IMR-90 (cell line): ENCODE data around the gene NUMA1. TPM values are rescaled to one million over a fixed set of nuclear protein-coding genes. Genes with fewer than 3 reads are reported as not detected.

ENCODE experiments used
- ATAC-seq: fragments of 200-7000 bp; cut with Tn5 transposase; 2 replicates; pipeline ENCODE4 v1.9.1; 2020; ENCODE audit warnings: low read depth, mild to moderate bottlenecking, moderate library complexity
- BruUV-seq: library from RNA; stranded (reverse); fragments of 400-500 nt; replicated peaks from 2 replicates; lab custom pipeline; 2021; lab: Mats Ljungman, UMichigan
- CTCF ChIA-PET: fragments of 300-600 bp; formaldehyde crosslinking; extraction: SDS; loops from one replicate; lab custom pipeline; 2021; ENCODE audit warnings: antibody characterized with exemption; lab: Yijun Ruan, JAX
- POLR2A ChIA-PET: fragments of 300-600 bp; sonication (Branson Sonifier 250); formaldehyde crosslinking; loops from one replicate; lab custom pipeline; 2022; ENCODE audit warnings: antibody characterized with exemption; ENCODE audit not compliant: unreplicated experiment; lab: Charles Lee
- DNase-seq: peaks from one replicate; pipeline ENCODE4 v3.0.0; 2013
- H2AFZ ChIP-seq: replicated peaks from 2 replicates; pipeline ENCODE3; 2013; ENCODE audit warnings: low read length, mild to moderate bottlenecking; ENCODE audit not compliant: poor library complexity
- H2AK5ac ChIP-seq: 2 replicates; pipeline ENCODE4 v1.6.1; 2013; ENCODE audit warnings: low read depth, low read length, inconsistent platforms
- H2AK9ac ChIP-seq: replicated peaks from 2 replicates; pipeline ENCODE3; 2013; ENCODE audit warnings: mild to moderate bottlenecking, low read depth, low read length, moderate library complexity; ENCODE audit not compliant: poor library complexity
- H2BK120ac ChIP-seq: 2 replicates; pipeline ENCODE4 v1.6.1; 2013; ENCODE audit warnings: low read depth, low read length, inconsistent platforms
- H2BK15ac ChIP-seq: 3 replicates; pipeline ENCODE4 v1.6.1; 2013; ENCODE audit warnings: low read depth, low read length, inconsistent platforms
- H2BK20ac ChIP-seq: 2 replicates; pipeline ENCODE4 v1.6.1; 2013; ENCODE audit warnings: low read depth, mild to moderate bottlenecking, inconsistent platforms, low read length, moderate library complexity
- H2BK5ac ChIP-seq: 2 replicates; pipeline ENCODE4 v1.6.1; 2013; ENCODE audit warnings: mild to moderate bottlenecking, low read depth, low read length, inconsistent platforms; ENCODE audit not compliant: poor library complexity, severe bottlenecking
- H3K14ac ChIP-seq: replicated peaks from 2 replicates; pipeline ENCODE4 v1.6.1; 2013; ENCODE audit warnings: low read depth, low read length, inconsistent platforms
- H3K18ac ChIP-seq: 2 replicates; pipeline ENCODE4 v1.6.1; 2013; ENCODE audit warnings: low read depth, low read length, control low read depth
- H3K23ac ChIP-seq: 2 replicates; pipeline ENCODE4 v1.6.1; 2013; ENCODE audit warnings: low read depth, low read length, inconsistent platforms
- H3K27ac ChIP-seq: 2 replicates; pipeline ENCODE4 v1.5.1; 2013; ENCODE audit warnings: mild to moderate bottlenecking, control low read depth, low read length; ENCODE audit not compliant: insufficient read depth
- H3K27me3 ChIP-seq: 2 replicates; pipeline ENCODE4 v1.6.1; 2013; ENCODE audit warnings: low read length; ENCODE audit not compliant: control insufficient read depth, insufficient read depth
- H3K36me3 ChIP-seq: 2 replicates; pipeline ENCODE4 v1.6.1; 2013; ENCODE audit warnings: low read length, mixed read lengths; ENCODE audit not compliant: control insufficient read depth, insufficient read depth
- H3K4ac ChIP-seq: 2 replicates; pipeline ENCODE4 v1.6.1; 2013; ENCODE audit warnings: low read depth, low read length, inconsistent platforms
- H3K4me1 ChIP-seq: 2 replicates; pipeline ENCODE4 v1.6.1; 2013; ENCODE audit warnings: low read length, mixed read lengths; ENCODE audit not compliant: control insufficient read depth, insufficient read depth
- H3K4me2 ChIP-seq: 2 replicates; pipeline ENCODE4 v1.6.1; 2013; ENCODE audit warnings: low read depth, mild to moderate bottlenecking, control low read depth, low read length, moderate library complexity
- H3K4me3 ChIP-seq: 2 replicates; pipeline ENCODE4 v1.5.1; 2013; ENCODE audit warnings: low read depth, mild to moderate bottlenecking, control low read depth, low read length, moderate library complexity; ENCODE audit not compliant: insufficient read depth
- H3K56ac ChIP-seq: 2 replicates; pipeline ENCODE4 v1.6.1; 2013; ENCODE audit warnings: low read length, inconsistent platforms; ENCODE audit not compliant: insufficient read depth; ENCODE audit errors: extremely low read depth
- H3K79me1 ChIP-seq, 2 experiments: 2 replicates each; pipeline ENCODE4 v1.6.1; 2013; ENCODE audit warnings: low read length in 2 of 2, inconsistent platforms in 1 of 2, low read depth in 1 of 2
- H3K9ac ChIP-seq: 2 replicates; pipeline ENCODE4 v1.6.1; 2013; ENCODE audit warnings: low read depth, low read length, control low read depth
- H3K9me1 ChIP-seq: 2 replicates; pipeline ENCODE4 v1.6.1; 2013; ENCODE audit warnings: low read length, inconsistent platforms; ENCODE audit not compliant: insufficient read depth
- H3K9me3 ChIP-seq: 2 replicates; pipeline ENCODE4 v1.6.1; 2013; ENCODE audit warnings: low read length; ENCODE audit not compliant: control insufficient read depth, insufficient read depth
- H4K20me1 ChIP-seq: 2 replicates; pipeline ENCODE4 v1.6.1; 2013; ENCODE audit warnings: low read length, inconsistent platforms; ENCODE audit not compliant: insufficient read depth
- H4K5ac ChIP-seq: 2 replicates; pipeline ENCODE4 v1.6.1; 2013; ENCODE audit warnings: mild to moderate bottlenecking, low read depth, low read length, control low read depth
- H4K8ac ChIP-seq, 2 experiments: 2 replicates each; pipeline ENCODE4 v1.6.1; 2013; ENCODE audit warnings: low read depth in 2 of 2, low read length in 2 of 2, control low read depth in 1 of 2, inconsistent platforms in 1 of 2
- H4K91ac ChIP-seq: 2 replicates; pipeline ENCODE4 v1.6.1; 2013; ENCODE audit warnings: low read depth, low read length, inconsistent platforms; ENCODE audit not compliant: insufficient read depth
- CTCF ChIP-seq: conservative IDR thresholded peaks from 2 replicates; pipeline ENCODE4 v1.5.1; 2012; ENCODE audit warnings: mild to moderate bottlenecking, low read depth, low read length, improper control_type of control experiment
- POLR2A ChIP-seq: IDR thresholded peaks from 2 replicates; pipeline ENCODE4 v1.6.1; 2012; ENCODE audit warnings: mild to moderate bottlenecking, low read depth, low read length
- RAD21 ChIP-seq: IDR thresholded peaks from 2 replicates; pipeline ENCODE4 v1.6.1; 2012; ENCODE audit warnings: low read length, improper control_type of control experiment
- RFX5 ChIP-seq: IDR thresholded peaks from 2 replicates; pipeline ENCODE4 v1.8.0; 2012; ENCODE audit warnings: low read depth, mild to moderate bottlenecking, low read length, moderate library complexity
- SMC3 ChIP-seq: fragments of 150-350 bp; IDR thresholded peaks from 2 replicates; pipeline ENCODE4 v1.6.1; 2016; ENCODE audit warnings: low read depth, mild to moderate bottlenecking, antibody characterized with exemption, low read length, moderate library complexity
- USF2 ChIP-seq: fragments of 150-350 bp; IDR thresholded peaks from 2 replicates; pipeline ENCODE4 v1.6.1; 2017; ENCODE audit warnings: mild to moderate bottlenecking, antibody characterized with exemption, low read length, low read depth
- WGBS, 2 experiments: methylation state at CpG; one replicate each; pipeline versions ENCODE4 v1.1.5 to v1.1.7; 2013; ENCODE audit warnings: missing lambda C conversion rate in 2 of 2; ENCODE audit not compliant: insufficient read length in 1 of 2; ENCODE audit errors: extremely low coverage in 2 of 2; 5-methylcytosine and 5-hydroxymethylcytosine counted together
- dilution Hi-C: fragments of 300-500 bp; cut with HindIII; formaldehyde crosslinking; loops from one replicate; pipeline ENCODE4 v1.14.3; 2018; ENCODE audit warnings: low sequenced_read_pairs; ENCODE audit not compliant: unreplicated experiment
- in situ Hi-C: fragments of 300-500 bp; cut with MboI; formaldehyde crosslinking; loops from 3 replicates; pipeline ENCODE4 v1.14.3; 2019; ENCODE audit warnings: low sequenced_read_pairs, inconsistent platforms, mixed read lengths
- intact Hi-C: fragments of 100-400 bp; cut with micrococcal nuclease; formaldehyde crosslinking; loops from 2 replicates; pipeline ENCODE4 v1.10.0; 2022
- polyA plus RNA-seq, 3 experiments: library from polyadenylated mRNA; depleted of rRNA; stranded (reverse); fragments of >200 nt; gene quantifications; 2 replicates each; pipeline ENCODE4 v1.2.3, GENCODE V29; 2012; ENCODE audit warnings: low replicate concordance in 1 of 3
- total RNA-seq: library from RNA; depleted of rRNA; stranded (reverse); fragments of >200 nt; gene quantifications from 2 replicates; pipeline ENCODE4 v1.2.3, GENCODE V29; 2012

NUMA1 gene
- total and polyA plus RNA-seq, 2 of the 4 experiments (the other 2 are of a cell fraction): 61.7 to 97.0 TPM

GRCh38 chr11:72015511-72016061, 64.8 kb downstream of the NUMA1 start:
- intact Hi-C loops: no loop called here
- peaks cover 33% of the 10 kb centered on the region for H4K20me1 ChIP-seq
- no peak overlapping the region for H3K4me3 ChIP-seq
- H2BK5ac ChIP-seq: no peak overlapping the region
- TF ChIP-seq RFX5: no peak
- peak; percentile 23; the same call in 1 of the 2 replicates for TF ChIP-seq RAD21
- peak; percentile 31; the same call in 1 of the 2 replicates for TF ChIP-seq SMC3
- no peak for TF ChIP-seq USF2
- TF ChIP-seq CTCF: peak; percentile 32
- TF ChIP-seq POLR2A: no peak
- H2BK120ac ChIP-seq: no peak overlapping the region
- H3K9me1 ChIP-seq: 0 out of 2 replicates have a peak, but pooled peaks cover 5% of the 10 kb centered on the region
- H2AK9ac ChIP-seq: no peak overlapping the region
- no peaks in the 10 kb centered on the region for H3K4me1 ChIP-seq
- DNase-seq (peak; percentile 24), ATAC-seq (peak; percentile 61)
- H3K36me3 ChIP-seq: peaks cover 96% of the 10 kb centered on the region
- H3K9ac ChIP-seq: no peak overlapping the region
- no peak overlapping the region for H3K27ac ChIP-seq
- no peak overlapping the region for H2BK20ac ChIP-seq
- no peak overlapping the region for H4K5ac ChIP-seq
- no peak overlapping the region for H3K4ac ChIP-seq
- H3K14ac ChIP-seq: no peak overlapping the region
- H4K8ac ChIP-seq: no peak overlapping the region
- no peaks in the 10 kb centered on the region for H3K27me3 ChIP-seq
- dilution Hi-C loops: no loop called here
- H2AK5ac ChIP-seq: no peak overlapping the region
- BruUV-seq: TSS peak; percentile 58
- H3K9me3 ChIP-seq: no peaks in the 10 kb centered on the region
- POLR2A ChIA-PET: no interaction called here
- H2BK15ac ChIP-seq: no peak overlapping the region
- H3K18ac ChIP-seq: no peak overlapping the region
- H3K4me2 ChIP-seq: no peak overlapping the region
- H3K79me1 ChIP-seq: peaks cover 25 to 57% of the 10 kb centered on the region in 2 experiments
- in situ Hi-C loops: no loop called here
- H3K23ac ChIP-seq: no peak overlapping the region
- CTCF ChIA-PET: interaction anchor here (0.9 to 1.6 kb wide), 4 partner anchors 9 to 130 kb away, joined by 3 to 4 read pairs (median 3); no protein-coding TSS in a partner anchor
- 87% methylated on average over 5 of the region's 10 CpGs; no CpG with 5 or more reads in 1 of the 2 experiments for WGBS, 2 experiments
- H2AFZ ChIP-seq: peak overlapping the region; percentile 37
- no peak overlapping the region for H3K56ac ChIP-seq
- no peak overlapping the region for H4K91ac ChIP-seq
